Measurements from ENCODE around the gene LCN9. TPM values are rescaled to one million over a fixed set of nuclear protein-coding genes. Genes with fewer than 3 reads are reported as not detected.

The LCN9 gene
- total RNA-seq, 1 donor from 2014 or later = not detected

GRCh38 chr9:135649508-135649907 is 13.6 kb upstream of the LCN9 start:
- ATAC-seq = no peak
- peaks cover 21% of the 10 kb centered on the region for H3K9me3 ChIP-seq
- H3K27ac ChIP-seq = no peak overlapping the region
- H3K36me3 ChIP-seq = no peaks in the 10 kb centered on the region
- H3K27me3 ChIP-seq = no peaks in the 10 kb centered on the region
- intact Hi-C loops (cut with DNase I) = no loop called here
- H3K4me1 ChIP-seq = no peaks in the 10 kb centered on the region
- no peak for DNase-seq
- TF ChIP-seq CTCF (IDR thresholded peaks at IDR 0.05) = no peak
- no peak overlapping the region for H3K4me3 ChIP-seq

- ATAC-seq (no peak), DNase-seq (no peak)
- Histone ChIP-seq H3K4me3 (no peak overlapping the region), H3K36me3 (no peaks in the 10 kb centered on the region), H3K4me1 (no peaks in the 10 kb centered on the region), H3K9me3 (peaks cover 14% of the 10 kb centered on the region), H3K27ac (no peak overlapping the region), H3K27me3 (no peaks in the 10 kb centered on the region)
- intact Hi-C loops (cut with DNase I) = no loop called here
- TF ChIP-seq CTCF (IDR thresholded peaks at IDR 0.05) = no peak
Measured at GRCh38 chr9:135650408-135650807, 12.7 kb upstream of the LCN9 start.

GRCh38 chr9:135655317-135655716 is 7.8 kb upstream of the LCN9 start:
- H3K27me3 ChIP-seq = no peaks in the 10 kb centered on the region
- DNase-seq (no peak), ATAC-seq (no peak)
- intact Hi-C loops (cut with DNase I) = no loop called here
- H3K9me3 ChIP-seq = no peaks in the 10 kb centered on the region
- TF ChIP-seq CTCF (IDR thresholded peaks at IDR 0.05) = no peak
- no peak overlapping the region for H3K27ac ChIP-seq
- no peaks in the 10 kb centered on the region for H3K4me1 ChIP-seq
- no peaks in the 10 kb centered on the region for H3K36me3 ChIP-seq
- no peak overlapping the region for H3K4me3 ChIP-seq

GRCh38 chr9:135657416-135657815 is 5.7 kb upstream of the LCN9 start:
- intact Hi-C loops (cut with DNase I) = no loop called here
- no peak for TF ChIP-seq CTCF (IDR thresholded peaks at IDR 0.05)
- no peak for ATAC-seq
- no peaks in the 10 kb centered on the region for H3K9me3 ChIP-seq
- no peaks in the 10 kb centered on the region for H3K4me1 ChIP-seq
- no peaks in the 10 kb centered on the region for H3K36me3 ChIP-seq
- no peaks in the 10 kb centered on the region for H3K27me3 ChIP-seq
- DNase-seq = no peak
- no peak overlapping the region for H3K4me3 ChIP-seq
- H3K27ac ChIP-seq = no peak overlapping the region

- ATAC-seq = no peak
- no peak for TF ChIP-seq CTCF (IDR thresholded peaks at IDR 0.05)
- H3K9me3 ChIP-seq = no peaks in the 10 kb centered on the region
- no peak for DNase-seq
- H3K27me3 ChIP-seq = no peaks in the 10 kb centered on the region
- intact Hi-C loops (cut with DNase I) = no loop called here
- H3K36me3 ChIP-seq = no peaks in the 10 kb centered on the region
- no peak overlapping the region for H3K4me3 ChIP-seq
- H3K4me1 ChIP-seq = no peaks in the 10 kb centered on the region
- no peak overlapping the region for H3K27ac ChIP-seq
Measured at GRCh38 chr9:135659252-135659651, 3.9 kb upstream of the LCN9 start.

GRCh38 chr9:135660407-135660806 is 2.7 kb upstream of the LCN9 start:
- H3K27ac ChIP-seq = no peak overlapping the region
- no peaks in the 10 kb centered on the region for H3K4me1 ChIP-seq
- no peaks in the 10 kb centered on the region for H3K27me3 ChIP-seq
- no peak for TF ChIP-seq CTCF (IDR thresholded peaks at IDR 0.05)
- no peaks in the 10 kb centered on the region for H3K9me3 ChIP-seq
- H3K36me3 ChIP-seq = no peaks in the 10 kb centered on the region
- no peak for DNase-seq
- intact Hi-C loops (cut with DNase I) = no loop called here
- no peak overlapping the region for H3K4me3 ChIP-seq
- ATAC-seq = no peak

All from upper lobe of right lung (tissue), 1 donor.